ENCODE measurements around the gene TXNDC5. TPM values are rescaled to one million over a fixed set of nuclear protein-coding genes. Genes with fewer than 3 reads are reported as not detected.

The TXNDC5 gene
- total RNA-seq, 4 donors from 2014 or later: 61.7 to 131 (median 87.3) TPM

DNA sequence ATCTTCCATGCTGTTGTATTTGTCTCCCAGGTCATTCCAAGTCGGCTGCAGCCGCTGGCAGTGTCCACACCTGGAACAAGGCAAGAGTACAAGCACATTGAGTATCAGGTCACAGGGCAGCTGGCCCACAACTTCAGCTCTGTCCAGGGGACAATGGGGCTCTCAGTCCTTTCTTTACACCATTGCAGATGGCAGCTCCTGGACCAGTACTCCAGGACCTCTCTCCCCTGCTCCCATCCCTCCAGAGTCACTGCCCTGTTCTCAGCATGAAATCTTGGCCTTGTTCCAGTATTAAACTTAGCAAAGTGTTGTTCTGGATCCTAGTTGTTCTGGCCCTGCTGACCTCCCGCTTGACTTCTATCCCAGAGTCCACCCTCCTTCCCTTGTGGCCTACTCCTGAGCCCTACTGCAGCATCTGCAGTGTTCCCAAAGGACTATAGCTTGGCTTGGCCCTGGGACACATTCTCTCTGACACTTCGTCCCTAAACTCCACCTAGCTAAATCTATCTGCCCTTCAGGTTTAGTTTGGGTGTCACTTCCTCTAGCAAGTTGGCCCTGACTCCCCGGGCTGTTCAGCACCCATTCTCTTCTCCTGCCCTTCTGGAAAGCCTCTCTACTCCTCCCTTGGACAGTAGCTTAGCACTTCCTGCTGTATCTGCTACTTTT, 5.8 kb downstream of the TXNDC5 start:
- no peak for DNase-seq
- no peak overlapping the region for H3K4me3 ChIP-seq
- H3K9me3 ChIP-seq: no peaks in the 10 kb centered on the region
- H3K27me3 ChIP-seq: no peaks in the 10 kb centered on the region
- H3K36me3 ChIP-seq: peaks cover 0 to 33% (median 0%) of the 10 kb centered on the region in 3 donors
- H3K4me1 ChIP-seq: peaks cover 0 to 26% (median 8%) of the 10 kb centered on the region in 4 donors
- no peak overlapping the region for H3K27ac ChIP-seq
- TF ChIP-seq, protein P1, sequence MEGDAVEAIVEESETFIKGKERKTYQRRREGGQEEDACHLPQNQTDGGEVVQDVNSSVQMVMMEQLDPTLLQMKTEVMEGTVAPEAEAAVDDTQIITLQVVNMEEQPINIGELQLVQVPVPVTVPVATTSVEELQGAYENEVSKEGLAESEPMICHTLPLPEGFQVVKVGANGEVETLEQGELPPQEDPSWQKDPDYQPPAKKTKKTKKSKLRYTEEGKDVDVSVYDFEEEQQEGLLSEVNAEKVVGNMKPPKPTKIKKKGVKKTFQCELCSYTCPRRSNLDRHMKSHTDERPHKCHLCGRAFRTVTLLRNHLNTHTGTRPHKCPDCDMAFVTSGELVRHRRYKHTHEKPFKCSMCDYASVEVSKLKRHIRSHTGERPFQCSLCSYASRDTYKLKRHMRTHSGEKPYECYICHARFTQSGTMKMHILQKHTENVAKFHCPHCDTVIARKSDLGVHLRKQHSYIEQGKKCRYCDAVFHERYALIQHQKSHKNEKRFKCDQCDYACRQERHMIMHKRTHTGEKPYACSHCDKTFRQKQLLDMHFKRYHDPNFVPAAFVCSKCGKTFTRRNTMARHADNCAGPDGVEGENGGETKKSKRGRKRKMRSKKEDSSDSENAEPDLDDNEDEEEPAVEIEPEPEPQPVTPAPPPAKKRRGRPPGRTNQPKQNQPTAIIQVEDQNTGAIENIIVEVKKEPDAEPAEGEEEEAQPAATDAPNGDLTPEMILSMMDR (IDR thresholded peaks at IDR 0.05): no peak
- no peak for TF ChIP-seq POLR2A (IDR thresholded peaks at IDR 0.05)

DNA sequence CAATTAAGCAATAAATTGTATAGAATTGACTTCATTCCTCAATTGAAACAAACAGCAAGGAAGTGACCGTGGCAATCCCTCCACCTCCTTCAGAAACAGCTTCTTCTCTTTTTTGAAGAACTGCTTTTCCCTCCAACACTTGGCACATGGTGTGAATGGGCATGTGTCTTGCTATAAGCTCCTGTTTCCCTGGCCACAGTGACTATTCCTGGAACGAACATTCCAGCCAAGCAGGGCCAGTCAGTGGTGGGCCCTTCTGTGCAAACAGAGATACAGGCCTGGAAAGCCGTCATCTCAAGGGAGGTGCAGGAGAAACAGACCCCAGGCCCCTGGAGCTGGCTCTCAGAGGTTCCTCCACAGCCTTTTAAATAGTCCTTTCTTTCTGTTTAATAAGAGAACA, 6.9 kb downstream of the TXNDC5 start:
- no peaks in the 10 kb centered on the region for H3K27me3 ChIP-seq
- no peak overlapping the region for H3K27ac ChIP-seq
- no peaks in the 10 kb centered on the region for H3K9me3 ChIP-seq
- H3K36me3 ChIP-seq: peaks cover 0 to 42% (median 0%) of the 10 kb centered on the region in 3 donors
- DNase-seq: no peak
- no peak overlapping the region for H3K4me3 ChIP-seq
- TF ChIP-seq, protein P1 (IDR thresholded peaks at IDR 0.05): no peak
- no peak for TF ChIP-seq POLR2A (IDR thresholded peaks at IDR 0.05)
- H3K4me1 ChIP-seq: peaks cover 0 to 15% (median 0%) of the 10 kb centered on the region in 4 donors

DNA sequence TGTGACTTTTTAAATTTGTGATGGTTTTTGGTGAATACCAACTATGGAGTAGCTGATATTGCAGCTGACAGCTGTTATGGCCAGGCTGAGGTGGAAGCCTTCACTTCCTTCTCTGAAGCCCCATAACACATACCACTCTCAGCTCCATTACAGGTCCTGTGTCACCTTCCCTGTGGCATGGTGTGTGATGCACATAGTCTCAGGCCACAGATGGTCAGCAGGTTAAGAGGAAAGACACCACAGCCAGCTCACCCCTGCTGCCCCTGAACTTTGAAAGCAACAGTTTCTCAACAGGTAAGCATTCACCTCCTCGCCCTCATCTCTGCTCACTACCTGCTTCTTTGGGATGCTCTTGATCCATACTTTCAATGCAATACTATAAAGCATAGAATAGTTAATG, 7.7 kb downstream of the TXNDC5 start:
- Histone ChIP-seq H3K27me3 (no peaks in the 10 kb centered on the region), H3K27ac (no peak overlapping the region), H3K36me3 (peaks cover 0 to 50% (median 0%) of the 10 kb centered on the region in 3 donors), H3K9me3 (no peaks in the 10 kb centered on the region), H3K4me3 (no peak overlapping the region), H3K4me1 (peaks cover 0 to 13% (median 0%) of the 10 kb centered on the region in 4 donors)
- no peak for DNase-seq
- no peak for TF ChIP-seq POLR2A (IDR thresholded peaks at IDR 0.05)
- TF ChIP-seq, protein P1 (IDR thresholded peaks at IDR 0.05): no peak

DNA sequence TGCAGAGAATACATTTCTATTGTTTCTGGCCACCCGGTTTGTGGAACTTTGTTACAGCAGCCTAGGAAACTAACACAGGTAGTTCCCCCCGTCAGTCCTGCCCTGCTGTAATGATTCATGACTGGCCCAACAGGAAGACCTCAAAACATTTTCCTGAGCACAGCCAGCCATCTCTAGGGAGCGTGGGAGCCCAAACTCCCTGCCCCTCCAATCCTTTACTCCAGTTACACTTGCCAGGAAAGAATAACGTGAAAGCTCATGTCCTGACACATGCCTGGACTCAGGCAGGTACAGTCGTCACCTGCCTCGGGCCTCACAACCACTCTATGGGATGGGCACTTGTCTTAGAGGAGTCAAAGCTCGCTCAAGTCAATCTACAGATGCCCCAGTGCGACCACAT, 8.4 kb downstream of the TXNDC5 start:
- H3K4me1 ChIP-seq: peaks cover 0 to 9% (median 0%) of the 10 kb centered on the region in 4 donors
- no peaks in the 10 kb centered on the region for H3K27me3 ChIP-seq
- H3K36me3 ChIP-seq: peaks cover 0 to 56% (median 0%) of the 10 kb centered on the region in 3 donors
- H3K4me3 ChIP-seq: no peak overlapping the region
- no peak for DNase-seq
- no peak for TF ChIP-seq POLR2A (IDR thresholded peaks at IDR 0.05)
- no peak overlapping the region for H3K27ac ChIP-seq
- H3K9me3 ChIP-seq: no peaks in the 10 kb centered on the region

DNA sequence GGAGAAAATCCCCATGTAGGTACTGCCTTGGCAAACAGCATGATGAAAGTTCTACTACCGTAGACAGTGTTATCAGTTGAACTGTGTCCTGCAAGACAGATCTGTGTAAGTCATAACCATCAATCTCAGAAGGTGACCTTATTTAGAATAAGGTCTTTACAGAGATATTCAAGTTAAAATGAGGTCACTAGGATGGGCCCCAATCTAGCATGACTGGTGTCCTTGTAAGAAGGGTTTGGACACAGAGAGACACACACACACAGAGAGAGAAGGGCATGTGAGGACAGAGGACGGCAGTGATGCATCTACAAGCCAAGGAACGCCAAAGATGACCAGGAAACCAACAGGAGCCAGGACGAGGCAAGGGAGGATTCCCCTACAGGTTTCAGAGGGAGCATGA, 8.8 kb downstream of the TXNDC5 start:
- Histone ChIP-seq H3K9me3 (no peaks in the 10 kb centered on the region), H3K27me3 (no peaks in the 10 kb centered on the region), H3K4me1 (peaks cover 0 to 7% (median 0%) of the 10 kb centered on the region in 4 donors), H3K4me3 (no peak overlapping the region), H3K36me3 (peaks cover 0 to 60% (median 0%) of the 10 kb centered on the region in 3 donors), H3K27ac (no peak overlapping the region)
- TF ChIP-seq, protein P1 (IDR thresholded peaks at IDR 0.05): no peak
- no peak for TF ChIP-seq POLR2A (IDR thresholded peaks at IDR 0.05)
- DNase-seq: no peak

DNA sequence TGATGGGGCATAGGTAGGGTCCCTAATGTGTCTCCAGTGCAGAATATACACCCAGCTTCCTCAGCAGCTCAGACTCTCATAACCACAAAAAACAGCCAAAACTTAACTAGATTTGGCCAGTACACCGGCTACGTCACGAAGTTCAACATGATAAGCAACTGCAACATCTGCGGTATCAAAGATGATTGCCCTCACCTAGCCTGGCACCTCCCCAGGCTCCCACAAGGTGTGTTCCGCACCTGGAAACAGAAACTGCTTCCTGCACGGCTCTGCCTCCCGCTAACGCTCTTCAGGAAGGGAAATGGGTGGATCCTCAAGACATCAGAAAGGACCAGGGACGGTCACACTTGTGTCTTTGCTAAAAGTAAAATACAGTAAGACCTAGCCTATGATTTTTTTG, 9.5 kb downstream of the TXNDC5 start:
- Histone ChIP-seq H3K4me1 (peaks cover 0 to 7% (median 0%) of the 10 kb centered on the region in 4 donors), H3K4me3 (no peak overlapping the region), H3K9me3 (no peaks in the 10 kb centered on the region), H3K27me3 (no peaks in the 10 kb centered on the region), H3K36me3 (peaks cover 0 to 67% (median 0%) of the 10 kb centered on the region in 3 donors), H3K27ac (peak overlapping the region in 1 of 4 donors; percentile 22)
- peak in 2 of 3 donors; percentile 68 to 72 for DNase-seq
- no peak for TF ChIP-seq POLR2A (IDR thresholded peaks at IDR 0.05)
- TF ChIP-seq, protein P1 (IDR thresholded peaks at IDR 0.05): peak in 2 of 6 experiments; percentile 22 to 24

Measured in Peyer's patch (tissue), 4 donors.